ENCODE results near the gene VSTM2L.

Gene VSTM2L

DNA sequence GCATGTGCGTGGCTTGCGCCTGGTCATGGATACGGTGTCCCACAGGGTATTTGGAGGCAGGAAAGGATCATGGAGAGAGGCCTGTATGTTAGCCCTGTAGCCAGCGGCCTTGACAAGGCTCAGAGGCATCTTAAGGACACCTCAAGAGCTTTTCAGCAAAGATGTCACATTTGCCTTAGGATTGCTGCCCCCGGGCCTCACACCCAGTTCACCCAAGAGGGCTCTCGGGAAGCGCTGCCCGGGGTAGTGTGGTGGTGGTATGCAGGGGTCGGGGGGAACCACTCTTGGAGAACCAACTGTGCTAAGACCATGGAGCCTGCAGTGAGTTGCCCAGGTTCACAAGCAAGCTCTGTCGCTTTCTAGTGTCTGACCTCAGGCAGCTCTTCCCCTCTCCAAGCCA lies 36.9 kb upstream of the VSTM2L start:
- H3K9ac ChIP-seq (ENCODE audit: low read depth, low read length): no peak overlapping the region
- TF ChIP-seq, protein P1, sequence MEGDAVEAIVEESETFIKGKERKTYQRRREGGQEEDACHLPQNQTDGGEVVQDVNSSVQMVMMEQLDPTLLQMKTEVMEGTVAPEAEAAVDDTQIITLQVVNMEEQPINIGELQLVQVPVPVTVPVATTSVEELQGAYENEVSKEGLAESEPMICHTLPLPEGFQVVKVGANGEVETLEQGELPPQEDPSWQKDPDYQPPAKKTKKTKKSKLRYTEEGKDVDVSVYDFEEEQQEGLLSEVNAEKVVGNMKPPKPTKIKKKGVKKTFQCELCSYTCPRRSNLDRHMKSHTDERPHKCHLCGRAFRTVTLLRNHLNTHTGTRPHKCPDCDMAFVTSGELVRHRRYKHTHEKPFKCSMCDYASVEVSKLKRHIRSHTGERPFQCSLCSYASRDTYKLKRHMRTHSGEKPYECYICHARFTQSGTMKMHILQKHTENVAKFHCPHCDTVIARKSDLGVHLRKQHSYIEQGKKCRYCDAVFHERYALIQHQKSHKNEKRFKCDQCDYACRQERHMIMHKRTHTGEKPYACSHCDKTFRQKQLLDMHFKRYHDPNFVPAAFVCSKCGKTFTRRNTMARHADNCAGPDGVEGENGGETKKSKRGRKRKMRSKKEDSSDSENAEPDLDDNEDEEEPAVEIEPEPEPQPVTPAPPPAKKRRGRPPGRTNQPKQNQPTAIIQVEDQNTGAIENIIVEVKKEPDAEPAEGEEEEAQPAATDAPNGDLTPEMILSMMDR (IDR thresholded peaks at IDR 0.05; ENCODE audit: borderline replicate concordance, extremely low read depth, low read length, poor library complexity, severe bottlenecking): no peak
- TF ChIP-seq EZH2 (IDR thresholded peaks at IDR 0.05; ENCODE audit: borderline replicate concordance, low read depth, low read length, severe bottlenecking): no peak
- H3K4me3 ChIP-seq (ENCODE audit: low read depth in 1 of 2, low read length in 2 of 2): no peak overlapping the region
- no peaks in the 10 kb centered on the region for H3K9me3 ChIP-seq (ENCODE audit: insufficient read depth, low read length, severe bottlenecking)
- H3K36me3 ChIP-seq (ENCODE audit: insufficient read depth, low read length): peaks cover 78% of the 10 kb centered on the region
- H3K27ac ChIP-seq (ENCODE audit: low read length): no peak overlapping the region
- no peak overlapping the region for H3K4me2 ChIP-seq (ENCODE audit: insufficient read depth, low read length)
- H3K27me3 ChIP-seq (ENCODE audit: insufficient read depth, low read length, poor library complexity): no peaks in the 10 kb centered on the region
- ATAC-seq (ENCODE audit: insufficient read depth, low read depth) (no peak), DNase-seq (no peak)
- no peaks in the 10 kb centered on the region for H3K79me2 ChIP-seq (ENCODE audit: insufficient read depth, low read length)
- H3K4me1 ChIP-seq (ENCODE audit: insufficient read depth, low read length): no peaks in the 10 kb centered on the region
- no peaks in the 10 kb centered on the region for H4K20me1 ChIP-seq (ENCODE audit: insufficient read depth, low read length)
- H2AFZ ChIP-seq (ENCODE audit: low read depth, low read length): no peak overlapping the region

- Histone ChIP-seq H3K79me2 (ENCODE audit: insufficient read depth, low read length) (no peaks in the 10 kb centered on the region), H2AFZ (ENCODE audit: low read depth, low read length) (no peak overlapping the region)
- no peak for ATAC-seq (ENCODE audit: insufficient read depth, low read depth)
These were observed 35.4 kb upstream of the VSTM2L start for GRCh38 chr20:37867289-37868195.

DNA sequence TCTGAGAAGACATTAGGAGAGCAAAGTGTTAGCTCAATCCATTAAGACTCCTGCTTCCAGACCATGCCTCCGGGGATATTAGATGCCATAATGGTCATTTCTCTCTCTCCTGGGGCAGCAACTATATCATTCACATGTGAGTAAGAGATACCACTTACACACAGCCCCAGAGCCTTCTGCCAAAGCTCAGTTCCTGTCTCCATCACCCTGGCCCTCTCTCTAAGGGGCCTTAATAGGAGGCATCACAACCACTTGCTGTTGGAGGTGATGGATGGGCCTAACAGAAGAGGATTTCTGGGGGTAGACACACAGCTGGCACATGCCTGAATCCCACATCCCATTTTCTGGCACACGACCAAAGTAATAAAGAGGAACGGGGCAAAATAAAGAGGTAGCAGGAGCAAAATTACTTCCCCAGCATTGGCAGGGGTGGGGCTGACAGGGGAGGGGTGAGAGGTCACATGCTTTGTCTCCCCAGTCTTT lies 34.0 kb upstream of the VSTM2L start:
- ATAC-seq (ENCODE audit: insufficient read depth, low read depth) (no peak), DNase-seq (no peak)
- H3K27ac ChIP-seq (ENCODE audit: low read length): no peak overlapping the region
- peaks cover 76% of the 10 kb centered on the region for H3K36me3 ChIP-seq (ENCODE audit: insufficient read depth, low read length)
- no peak overlapping the region for H3K4me2 ChIP-seq (ENCODE audit: insufficient read depth, low read length)
- H3K9ac ChIP-seq (ENCODE audit: low read depth, low read length): no peak overlapping the region
- H2AFZ ChIP-seq (ENCODE audit: low read depth, low read length): no peak overlapping the region
- H3K4me3 ChIP-seq (ENCODE audit: low read depth in 1 of 2, low read length in 2 of 2): no peak overlapping the region
- H3K79me2 ChIP-seq (ENCODE audit: insufficient read depth, low read length): no peaks in the 10 kb centered on the region
- no peaks in the 10 kb centered on the region for H3K27me3 ChIP-seq (ENCODE audit: insufficient read depth, low read length, poor library complexity)
- peaks cover 4% of the 10 kb centered on the region; the same call in 1 of the 2 replicates for H4K20me1 ChIP-seq (ENCODE audit: insufficient read depth, low read length)
- H3K4me1 ChIP-seq (ENCODE audit: insufficient read depth, low read length): no peaks in the 10 kb centered on the region
- no peak for TF ChIP-seq EZH2 (IDR thresholded peaks at IDR 0.05; ENCODE audit: borderline replicate concordance, low read depth, low read length, severe bottlenecking)
- TF ChIP-seq, protein P1 (IDR thresholded peaks at IDR 0.05; ENCODE audit: borderline replicate concordance, extremely low read depth, low read length, poor library complexity, severe bottlenecking): no peak
- no peaks in the 10 kb centered on the region for H3K9me3 ChIP-seq (ENCODE audit: insufficient read depth, low read length, severe bottlenecking)

More at GRCh38 chr20:37867289-37868195, 35.4 kb upstream of the VSTM2L start:
- Histone ChIP-seq H3K27ac (ENCODE audit: low read length) (no peak overlapping the region), H3K4me3 (ENCODE audit: low read depth in 1 of 2, low read length in 2 of 2) (no peak overlapping the region), H3K4me1 (ENCODE audit: insufficient read depth, low read length) (no peaks in the 10 kb centered on the region), H3K27me3 (ENCODE audit: insufficient read depth, low read length, poor library complexity) (no peaks in the 10 kb centered on the region), H3K4me2 (ENCODE audit: insufficient read depth, low read length) (no peak overlapping the region), H3K9me3 (ENCODE audit: insufficient read depth, low read length, severe bottlenecking) (no peaks in the 10 kb centered on the region), H4K20me1 (ENCODE audit: insufficient read depth, low read length) (no peaks in the 10 kb centered on the region), H3K36me3 (ENCODE audit: insufficient read depth, low read length) (peaks cover 78% of the 10 kb centered on the region), H3K9ac (ENCODE audit: low read depth, low read length) (no peak overlapping the region)
- TF ChIP-seq, protein P1 (IDR thresholded peaks at IDR 0.05; ENCODE audit: borderline replicate concordance, extremely low read depth, low read length, poor library complexity, severe bottlenecking): no peak
- no peak for TF ChIP-seq EZH2 (IDR thresholded peaks at IDR 0.05; ENCODE audit: borderline replicate concordance, low read depth, low read length, severe bottlenecking)
- no peak for DNase-seq

All from DND-41 (cell line).